ENCODE results near the gene SOX15.

DNA sequence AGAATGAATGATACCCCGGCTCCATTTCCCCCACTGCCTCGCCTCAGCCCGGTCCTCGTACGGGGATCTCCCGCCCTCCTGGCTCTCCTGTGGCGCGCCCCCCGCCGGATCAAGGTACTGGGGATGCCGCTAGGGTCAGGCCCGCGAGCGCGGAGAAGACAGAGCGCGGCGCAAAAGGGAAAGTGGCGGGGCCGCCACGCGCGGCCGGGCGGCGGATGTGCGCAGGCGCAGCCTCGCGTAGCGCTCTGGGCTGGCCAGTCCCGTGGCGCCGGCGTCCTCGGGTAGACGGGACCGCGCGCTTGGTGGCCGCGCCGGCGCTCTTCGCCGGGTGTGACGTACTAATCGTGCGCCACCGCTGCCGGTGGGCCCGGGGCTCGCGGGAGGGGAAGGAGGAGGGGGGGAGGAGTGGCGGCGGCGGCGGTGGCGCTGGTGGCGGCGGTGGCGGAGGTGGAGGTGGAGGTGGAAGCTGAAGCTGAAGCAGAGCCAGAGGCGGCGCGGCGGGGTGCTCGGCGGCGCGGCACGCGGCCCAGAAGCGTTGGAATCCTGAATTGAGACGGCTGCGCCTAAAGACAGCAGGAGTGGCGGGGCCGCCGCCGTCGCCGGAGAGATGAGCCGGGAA lies 28.2 kb downstream of the SOX15 start, which contains the start of gene SENP3:
- TF ChIP-seq EZH2phosphoT487 (IDR thresholded peaks at IDR 0.05; ENCODE audit: low read depth, severe bottlenecking, unreplicated experiment) (no peak), EZH2 (IDR thresholded peaks at IDR 0.05; ENCODE audit: borderline replicate concordance) (no peak)

Measured in hepatocyte (in vitro differentiated cells).